ENCODE data around the gene RASSF1. TPM values are rescaled to one million over a fixed set of nuclear protein-coding genes. Genes with fewer than 3 reads are reported as not detected.

The RASSF1 gene
- total RNA-seq, 2 experiments from 2014 or later, result 51.7 to 53.7 TPM

DNA sequence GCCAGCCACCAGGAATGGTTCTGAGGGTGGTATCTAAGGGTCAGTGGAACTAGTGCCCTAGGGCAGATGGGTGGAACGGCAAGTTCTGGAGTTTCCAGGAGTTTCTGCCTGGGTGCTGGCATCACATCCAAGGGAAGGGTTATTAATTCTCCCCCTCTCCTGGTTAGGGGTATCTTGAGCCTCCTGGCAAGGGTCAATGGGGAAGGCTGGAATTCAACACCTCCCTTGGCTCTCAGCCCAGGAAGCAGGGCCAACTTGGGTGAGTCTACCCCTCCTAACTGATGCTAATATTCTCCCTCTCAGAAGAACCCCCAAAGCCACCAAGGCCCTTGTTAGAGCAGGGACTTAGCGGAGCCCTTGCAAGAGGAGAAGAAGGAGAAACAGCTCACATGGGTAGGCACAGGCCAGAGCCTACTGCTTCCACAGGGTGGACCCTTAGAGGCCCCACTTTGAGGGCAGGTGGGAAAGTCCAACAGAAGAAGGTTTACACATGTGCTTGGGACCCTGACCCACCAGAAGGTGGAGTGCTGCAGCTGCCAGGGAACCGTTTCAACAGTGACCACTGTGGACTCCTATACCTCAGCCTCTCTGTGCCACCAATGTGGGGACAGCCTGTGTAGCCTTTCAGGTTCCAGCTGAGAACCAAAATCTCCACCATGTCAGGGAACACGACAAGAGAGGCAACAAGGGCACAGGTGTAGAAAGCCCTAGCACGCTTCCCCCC, 15.4 kb upstream of the RASSF1 start:
- Mint-ChIP-seq H3K27me3 (no peaks in the 10 kb centered on the region), H3K9me3 (no peaks in the 10 kb centered on the region), H3K4me3 (peak overlapping the region; percentile 98), H3K27ac (peak overlapping the region; percentile 15), H3K36me3 (peaks cover 20% of the 10 kb centered on the region), H3K4me1 (peaks cover 52% of the 10 kb centered on the region)
- no peak for DNase-seq

DNA sequence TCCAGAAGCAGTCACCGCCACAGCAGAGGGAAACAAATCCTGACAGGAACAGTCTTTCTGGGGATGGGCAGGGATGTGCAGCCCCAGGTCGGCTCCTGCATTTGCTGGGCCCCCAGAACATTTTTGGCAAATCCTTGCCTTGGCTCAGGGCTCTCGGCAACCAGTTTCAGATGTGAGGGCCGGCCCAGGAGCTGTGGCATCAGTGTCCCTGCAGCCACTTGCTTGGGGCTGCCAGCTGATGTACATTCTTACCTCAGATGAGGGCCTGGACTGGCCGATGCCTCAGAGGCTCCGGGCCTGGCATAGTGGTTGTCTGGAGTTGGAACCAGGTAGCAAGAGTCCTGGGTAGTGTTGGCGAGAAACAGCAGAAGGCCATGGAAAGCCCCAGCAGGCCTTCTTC, 14.2 kb upstream of the RASSF1 start:
- H3K27ac Mint-ChIP-seq, result peak overlapping the region; percentile 54
- no peak for DNase-seq
- H3K27me3 Mint-ChIP-seq, result no peaks in the 10 kb centered on the region
- peaks cover 56% of the 10 kb centered on the region for H3K4me1 Mint-ChIP-seq
- no peaks in the 10 kb centered on the region for H3K9me3 Mint-ChIP-seq
- peaks cover 20% of the 10 kb centered on the region for H3K36me3 Mint-ChIP-seq
- H3K4me3 Mint-ChIP-seq, result no peak overlapping the region

DNA sequence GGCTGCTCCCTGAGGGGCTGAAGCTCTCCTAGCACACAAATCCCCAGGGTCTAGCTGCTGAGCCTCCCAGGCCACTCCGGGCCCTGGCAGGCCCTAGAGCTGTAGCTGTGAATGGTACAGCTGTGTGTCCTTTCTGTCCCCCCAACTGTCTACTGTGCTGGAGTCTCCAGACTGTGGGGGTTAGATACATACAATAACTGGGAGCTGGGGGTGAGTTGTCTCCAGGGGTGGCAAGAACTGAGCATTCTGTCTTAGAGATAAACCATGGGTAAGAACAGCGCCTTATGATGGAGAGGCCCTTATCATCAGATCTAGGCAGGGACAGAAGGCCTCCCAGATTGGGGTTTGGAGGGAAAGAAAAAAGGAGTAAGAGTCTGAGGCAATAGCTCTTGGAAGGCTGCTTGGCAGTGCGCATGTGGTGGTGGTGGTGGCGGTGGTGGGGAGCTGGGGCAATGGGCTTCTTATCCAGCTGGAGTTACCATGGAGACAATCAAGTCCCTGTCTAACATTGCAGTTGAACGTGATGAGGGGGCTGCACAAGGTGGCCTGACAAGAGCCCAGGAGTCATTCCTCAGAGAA, 13.6 kb upstream of the RASSF1 start:
- Mint-ChIP-seq H3K9me3 (no peaks in the 10 kb centered on the region), H3K27ac (peak overlapping the region; percentile 64), H3K27me3 (no peaks in the 10 kb centered on the region), H3K36me3 (peaks cover 19% of the 10 kb centered on the region), H3K4me3 (no peak overlapping the region), H3K4me1 (peaks cover 58% of the 10 kb centered on the region)
- DNase-seq, result no peak

DNA sequence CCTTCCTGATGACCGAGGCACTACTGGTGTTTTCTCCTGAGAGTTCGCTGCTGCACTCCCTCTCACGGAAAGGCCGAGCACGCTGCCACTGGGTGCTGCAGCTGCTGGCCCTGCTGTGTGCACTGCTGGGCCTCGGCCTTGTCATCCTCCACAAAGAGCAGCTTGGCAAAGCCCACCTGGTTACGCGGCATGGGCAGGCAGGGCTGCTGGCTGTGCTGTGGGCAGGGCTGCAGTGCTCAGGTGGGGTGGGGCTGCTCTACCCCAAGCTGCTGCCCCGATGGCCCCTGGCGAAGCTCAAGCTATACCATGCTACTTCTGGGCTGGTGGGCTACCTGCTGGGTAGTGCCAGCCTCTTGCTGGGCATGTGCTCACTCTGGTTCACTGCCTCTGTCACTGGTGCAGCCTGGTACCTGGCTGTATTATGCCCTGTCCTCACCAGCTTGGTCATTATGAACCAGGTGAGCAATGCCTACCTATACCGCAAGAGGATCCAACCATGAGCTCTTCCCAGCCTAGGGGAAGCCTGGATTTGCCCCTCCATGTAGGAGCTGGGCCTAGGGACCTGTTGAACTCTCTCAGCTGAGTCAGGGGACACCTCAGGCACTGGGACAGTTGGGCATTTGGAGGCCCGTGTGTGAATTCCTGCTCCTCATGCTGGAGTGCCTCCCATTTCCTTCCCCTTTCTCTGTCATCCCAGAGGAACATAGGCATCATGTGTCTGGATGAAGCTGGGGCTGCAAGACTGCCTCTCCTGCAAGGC, 12.8 kb upstream of the RASSF1 start:
- DNase-seq, result no peak
- Mint-ChIP-seq H3K36me3 (peaks cover 17% of the 10 kb centered on the region), H3K9me3 (no peaks in the 10 kb centered on the region), H3K27ac (peak overlapping the region; percentile 42), H3K27me3 (no peaks in the 10 kb centered on the region), H3K4me1 (peaks cover 60% of the 10 kb centered on the region), H3K4me3 (no peak overlapping the region)

DNA sequence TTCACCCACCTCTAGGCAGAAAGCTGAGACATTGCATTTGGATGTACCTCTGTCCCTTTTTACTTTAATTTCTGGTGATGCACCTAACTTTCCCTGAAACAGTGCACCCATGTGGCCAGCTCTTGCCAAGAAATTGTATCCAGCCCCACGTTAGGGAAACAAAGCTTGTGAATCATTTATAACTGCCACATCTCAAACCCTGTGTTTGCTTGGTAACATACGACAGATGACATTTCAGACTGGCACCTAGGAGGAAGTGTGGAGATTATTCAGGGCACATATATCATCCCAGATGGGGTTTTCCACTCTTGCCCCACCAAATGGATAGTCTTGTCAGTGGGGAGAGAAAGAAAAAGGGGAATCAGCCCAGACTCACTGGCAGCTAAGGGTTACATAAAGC, 12.1 kb upstream of the RASSF1 start:
- peak overlapping the region; percentile 42 for H3K27ac Mint-ChIP-seq
- H3K36me3 Mint-ChIP-seq, result peaks cover 15% of the 10 kb centered on the region

DNA sequence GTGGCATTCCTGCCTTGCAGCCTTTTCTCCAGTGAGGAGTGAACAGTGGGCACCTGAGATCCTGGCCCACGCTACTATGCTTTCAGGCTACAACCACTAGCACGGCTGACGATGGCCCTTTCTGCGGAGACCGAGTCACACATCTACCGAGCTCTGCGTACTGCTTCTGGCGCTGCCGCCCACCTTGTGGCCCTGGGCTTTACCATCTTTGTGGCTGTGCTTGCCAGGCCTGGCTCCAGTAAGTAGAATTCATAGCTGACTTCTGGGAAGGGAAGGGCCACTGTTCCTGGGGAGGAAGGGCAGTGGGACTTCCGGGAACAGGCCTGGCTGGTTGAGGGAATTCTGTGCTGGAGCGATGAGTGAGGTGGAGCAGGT, 10.7 kb upstream of the RASSF1 start:
- Mint-ChIP-seq H3K36me3 (peaks cover 7% of the 10 kb centered on the region), H3K4me3 (peak overlapping the region; percentile 88), H3K9me3 (no peaks in the 10 kb centered on the region), H3K27ac (peak overlapping the region; percentile 97), H3K27me3 (no peaks in the 10 kb centered on the region), H3K4me1 (peaks cover 52% of the 10 kb centered on the region)
- no peak for DNase-seq

More for the DNA sequence above, 12.1 kb upstream of the RASSF1 start:
- Mint-ChIP-seq H3K4me3 (no peak overlapping the region), H3K27me3 (no peaks in the 10 kb centered on the region), H3K9me3 (no peaks in the 10 kb centered on the region), H3K4me1 (peaks cover 59% of the 10 kb centered on the region)
- DNase-seq, result no peak

DNA sequence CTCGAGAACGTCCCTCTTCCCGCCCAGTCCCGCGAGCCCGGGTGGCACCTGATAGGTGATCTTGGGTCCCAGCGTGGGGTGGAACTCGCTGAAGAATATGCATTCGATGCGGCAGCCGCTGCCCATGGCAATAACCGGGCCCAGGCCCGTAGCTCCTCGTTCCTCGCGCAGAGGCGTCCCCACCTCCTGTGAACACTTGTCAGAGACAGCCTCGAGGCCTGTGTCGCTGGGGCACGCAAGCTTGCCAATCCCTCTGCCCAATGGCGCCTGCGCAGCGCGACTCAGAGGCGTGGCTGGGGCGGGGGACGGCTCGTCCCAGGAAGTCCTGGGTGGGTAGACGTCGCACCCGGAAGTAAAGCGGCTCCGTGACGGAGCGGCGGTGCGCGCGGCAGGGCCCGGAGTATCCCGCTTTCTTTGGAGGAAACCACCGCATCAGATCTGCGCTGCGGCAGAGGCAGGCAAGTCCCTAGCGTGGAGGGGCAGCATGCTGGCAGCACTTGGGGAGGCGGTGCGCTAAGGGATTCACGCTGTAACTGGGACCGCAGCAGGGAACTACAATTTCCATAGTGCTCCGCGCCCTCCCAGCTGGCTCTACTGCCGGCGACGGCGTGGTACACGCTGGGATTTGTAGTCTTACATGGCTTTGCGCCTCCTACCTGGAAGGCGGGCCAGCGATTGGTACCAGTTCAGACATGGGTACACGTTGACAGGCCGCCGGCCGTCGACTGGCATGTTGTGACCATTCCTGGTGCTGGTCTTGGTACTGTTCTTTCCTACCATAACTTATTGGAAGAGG, 10.1 kb upstream of the RASSF1 start, which contains the start of the genes CYB561D2 and NPRL2:
CYB561D2 (plus strand) TSS at position 336 of the 796 bp plus-strand sequence. CDS start 572 bp downstream, outside the sequence.
NPRL2 (minus strand) TSS at position 249 of the 796 bp plus-strand sequence; CDS start at position 126, 123 bp downstream.
- Mint-ChIP-seq H3K4me3 (peak within 1 kb of the TSS; percentile 88), H3K9me3 (no peaks in the 10 kb centered on the region), H3K27ac (peak within 1 kb of the TSS; percentile 97), H3K27me3 (no peaks in the 10 kb centered on the region), H3K4me1 (peaks cover 54% of the 10 kb centered on the region), H3K36me3 (peaks cover 7% of the 10 kb centered on the region)
- peak; percentile 100 for DNase-seq

DNA sequence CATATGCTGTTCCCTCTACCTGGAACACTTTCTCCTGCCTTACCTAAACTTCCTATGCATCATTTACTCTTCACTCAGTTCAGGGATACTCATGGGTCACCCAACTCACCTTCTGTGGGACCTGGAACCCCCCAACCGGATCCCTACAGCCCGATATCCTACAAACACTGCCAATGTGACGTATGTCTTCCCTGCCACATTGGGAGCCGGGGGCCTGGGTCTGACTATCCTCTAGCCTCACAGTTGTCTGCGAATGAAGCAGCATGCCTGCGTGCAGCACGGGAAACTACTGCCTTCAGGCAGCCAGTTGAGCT, 9.5 kb upstream of the RASSF1 start:
- Mint-ChIP-seq H3K36me3 (peaks cover 7% of the 10 kb centered on the region), H3K4me3 (peak overlapping the region; percentile 88), H3K4me1 (peaks cover 52% of the 10 kb centered on the region), H3K27ac (peak overlapping the region; percentile 97), H3K27me3 (no peaks in the 10 kb centered on the region), H3K9me3 (no peaks in the 10 kb centered on the region)
- no peak for DNase-seq

DNA sequence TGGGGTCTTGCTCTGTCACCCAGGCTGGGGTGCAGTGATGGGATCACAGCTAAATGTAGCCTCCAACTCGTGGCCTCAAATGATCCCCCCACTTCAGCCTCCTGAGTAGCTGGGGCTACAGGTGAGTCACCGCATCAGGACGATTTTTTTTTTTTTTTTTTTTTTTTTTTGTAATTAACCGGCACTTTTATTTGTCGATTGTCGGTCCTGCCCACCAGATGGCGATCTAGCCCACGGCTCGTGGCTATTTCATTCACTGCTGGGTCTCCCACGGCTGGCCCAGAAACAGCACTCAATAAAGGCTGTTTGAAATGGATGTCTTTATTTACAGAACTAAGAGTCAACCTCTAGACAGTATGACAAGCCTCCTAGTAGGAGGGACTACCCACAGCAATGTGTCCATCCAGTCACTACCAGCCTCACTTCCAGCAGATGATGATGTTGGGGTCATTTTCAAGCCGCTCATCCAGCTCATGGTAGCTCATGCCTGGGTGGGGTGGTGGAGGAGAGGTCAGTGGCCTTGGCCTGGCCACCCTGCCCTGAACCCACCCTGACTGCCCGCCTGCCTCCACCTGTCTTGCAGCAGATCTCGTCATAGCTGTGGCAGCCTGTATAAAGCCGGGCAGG, 6.7 kb upstream of the RASSF1 start:
- DNase-seq, result peak; percentile 77
- Mint-ChIP-seq H3K4me1 (peaks cover 43% of the 10 kb centered on the region), H3K4me3 (no peak overlapping the region), H3K27ac (no peak overlapping the region), H3K27me3 (no peaks in the 10 kb centered on the region), H3K36me3 (peaks cover 9% of the 10 kb centered on the region), H3K9me3 (no peaks in the 10 kb centered on the region)

DNA sequence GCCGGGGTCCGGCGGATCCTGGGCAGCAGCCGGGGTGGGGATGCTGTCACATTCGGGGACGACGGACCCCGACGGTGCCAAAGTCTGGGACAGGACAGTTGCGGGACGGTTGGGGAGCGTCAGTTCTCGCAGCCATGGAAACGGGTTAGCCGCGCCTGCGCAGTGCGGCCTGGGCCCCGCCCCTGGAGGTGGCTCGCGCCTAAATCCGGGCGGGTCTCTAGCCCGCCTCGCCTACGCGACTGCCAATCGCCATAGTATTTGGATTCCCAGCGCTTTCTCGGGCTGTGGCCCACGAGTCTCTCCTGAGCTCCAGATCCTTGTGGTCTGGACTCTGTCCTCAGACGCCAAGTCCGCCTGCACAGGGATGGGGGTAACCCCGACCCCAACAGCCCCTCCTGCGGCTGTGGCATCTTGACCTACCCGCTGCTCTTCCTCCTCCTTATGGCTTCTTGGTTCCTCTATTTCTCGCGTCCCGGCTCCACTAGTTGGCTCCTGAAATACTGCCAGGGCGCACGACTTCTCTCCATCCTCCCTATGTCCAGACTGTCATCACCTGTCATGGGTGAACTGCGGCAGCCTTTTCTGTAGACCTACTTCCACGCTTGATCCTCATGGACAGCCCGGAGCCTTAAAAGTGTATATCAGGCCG, 5.1 kb upstream of the RASSF1 start, which contains the start of gene ZMYND10:
ZMYND10 (minus strand) TSS at position 147 of the 649 bp plus-strand sequence. CDS start 153 bp downstream, outside the sequence.
- H3K4me1 Mint-ChIP-seq, result peaks cover 41% of the 10 kb centered on the region
- DNase-seq, result peak; percentile 83
- H3K27ac Mint-ChIP-seq, result no peak within 1 kb of the TSS
- peaks cover 9% of the 10 kb centered on the region for H3K36me3 Mint-ChIP-seq
- H3K4me3 Mint-ChIP-seq, result peak within 1 kb of the TSS; percentile 66
- H3K27me3 Mint-ChIP-seq, result no peaks in the 10 kb centered on the region
- no peaks in the 10 kb centered on the region for H3K9me3 Mint-ChIP-seq

DNA sequence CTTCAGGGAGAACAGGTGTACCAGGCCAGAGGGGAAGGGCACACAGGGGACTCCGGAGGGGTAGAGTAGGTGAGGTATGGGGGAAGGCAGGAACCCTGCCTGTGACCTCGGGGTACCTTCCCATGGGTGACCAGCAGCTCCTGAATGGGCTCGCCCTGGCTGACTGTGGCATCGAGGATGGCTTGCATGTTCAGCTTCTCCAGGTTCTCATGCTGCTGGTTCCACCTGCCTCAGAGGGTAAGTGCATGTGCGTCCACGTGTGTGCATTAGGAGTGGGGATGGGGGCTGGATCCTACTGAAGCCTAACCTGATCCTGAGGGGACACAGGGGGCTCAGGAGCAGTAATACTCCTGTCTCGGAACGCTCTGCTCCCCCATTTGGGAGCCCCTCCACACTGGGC, 4.4 kb upstream of the RASSF1 start:
- no peak overlapping the region for H3K27ac Mint-ChIP-seq
- peaks cover 36% of the 10 kb centered on the region for H3K4me1 Mint-ChIP-seq

DNA sequence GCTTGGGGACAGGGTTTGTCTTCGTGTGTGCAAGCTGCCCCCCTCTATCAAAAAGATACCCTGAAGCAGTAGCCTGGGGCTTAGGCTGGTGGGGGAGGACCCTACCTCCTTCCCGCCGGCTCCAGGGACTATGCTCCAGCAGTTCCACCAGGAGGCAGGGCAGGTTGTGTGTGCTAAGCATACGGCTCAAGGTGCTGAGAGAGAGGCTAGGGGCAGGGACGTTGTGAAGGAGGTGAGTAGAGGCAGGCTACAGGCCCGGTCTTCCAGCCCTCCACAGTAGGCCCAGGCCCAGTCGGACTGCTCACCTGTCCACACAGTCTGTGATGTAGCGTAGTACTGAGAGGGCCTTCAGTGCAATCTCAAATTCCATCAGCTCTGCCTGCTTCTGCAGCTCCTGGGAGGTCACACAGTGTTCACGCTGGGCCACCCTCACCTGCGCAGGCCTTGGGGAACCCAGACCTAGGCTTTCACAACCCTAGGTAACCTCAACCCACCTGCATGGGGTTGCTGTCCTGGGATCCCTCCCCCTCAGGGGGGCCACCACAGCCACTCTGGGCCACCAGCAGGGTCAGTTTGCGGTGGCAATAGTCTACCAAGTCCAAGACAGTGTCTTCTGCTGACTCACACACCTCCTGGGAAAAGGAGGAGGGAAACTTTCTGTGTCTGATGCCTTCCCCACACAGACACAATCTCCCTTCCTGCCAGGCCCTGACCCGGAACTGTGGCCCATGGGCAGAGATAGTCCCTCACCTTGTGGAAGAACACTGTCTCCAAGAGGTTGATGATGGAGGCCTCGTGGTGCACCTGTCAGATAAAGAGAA, 2.4 kb upstream of the RASSF1 start:
- Mint-ChIP-seq H3K27me3 (no peaks in the 10 kb centered on the region), H3K4me3 (no peak overlapping the region), H3K9me3 (no peaks in the 10 kb centered on the region), H3K36me3 (peaks cover 24% of the 10 kb centered on the region), H3K4me1 (peaks cover 32% of the 10 kb centered on the region), H3K27ac (no peak overlapping the region)
- no peak for DNase-seq

More for the DNA sequence above, 4.4 kb upstream of the RASSF1 start:
- Mint-ChIP-seq H3K27me3 (no peaks in the 10 kb centered on the region), H3K9me3 (no peaks in the 10 kb centered on the region), H3K4me3 (peak overlapping the region; percentile 25), H3K36me3 (peaks cover 11% of the 10 kb centered on the region)
- DNase-seq, result no peak

DNA sequence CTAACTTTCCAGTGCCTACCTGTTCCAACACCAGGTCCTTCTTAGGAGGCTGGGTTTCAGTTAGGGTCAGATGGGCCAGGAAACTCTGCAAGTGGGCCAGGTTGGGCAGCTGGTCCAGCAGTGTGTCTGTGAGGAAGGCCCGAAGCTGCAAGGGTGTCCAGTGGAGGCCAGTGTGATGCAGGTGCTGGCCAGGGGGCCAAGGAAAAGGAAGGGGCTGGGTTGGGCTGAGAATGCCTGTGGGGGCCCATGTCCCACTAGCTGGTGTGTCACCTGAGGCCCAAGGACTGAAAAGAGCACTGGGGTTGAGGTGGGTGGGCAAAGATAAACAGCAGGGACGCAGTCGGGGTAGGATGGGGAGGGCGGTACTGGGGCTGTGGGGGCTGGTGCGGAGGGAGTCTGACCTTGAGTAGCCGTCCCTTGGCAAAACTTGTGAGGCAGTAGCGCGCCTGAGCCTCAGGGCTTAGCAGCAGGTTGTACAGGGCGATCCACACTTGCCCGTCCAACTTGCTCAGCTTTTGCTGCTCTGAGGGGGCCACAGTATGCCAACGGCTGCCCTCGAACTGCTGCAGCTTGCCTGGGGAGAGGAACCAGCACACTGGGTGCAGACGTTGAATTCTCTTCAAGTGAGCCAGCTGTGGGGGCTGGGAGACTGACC, 1.5 kb upstream of the RASSF1 start:
- Mint-ChIP-seq H3K36me3 (peaks cover 28% of the 10 kb centered on the region), H3K27me3 (no peaks in the 10 kb centered on the region), H3K27ac (peak overlapping the region; percentile 42), H3K4me3 (peak overlapping the region; percentile 97), H3K4me1 (peaks cover 28% of the 10 kb centered on the region), H3K9me3 (no peaks in the 10 kb centered on the region)
- no peak for DNase-seq
